ENCODE measurements around the gene ADGRF1.
"Not testable (repeated sequence)": the region's sequence is repeated elsewhere in the genome, so short reads cannot be mapped to it uniquely, and the experiment has no call there.

ADGRF1 gene

DNA sequence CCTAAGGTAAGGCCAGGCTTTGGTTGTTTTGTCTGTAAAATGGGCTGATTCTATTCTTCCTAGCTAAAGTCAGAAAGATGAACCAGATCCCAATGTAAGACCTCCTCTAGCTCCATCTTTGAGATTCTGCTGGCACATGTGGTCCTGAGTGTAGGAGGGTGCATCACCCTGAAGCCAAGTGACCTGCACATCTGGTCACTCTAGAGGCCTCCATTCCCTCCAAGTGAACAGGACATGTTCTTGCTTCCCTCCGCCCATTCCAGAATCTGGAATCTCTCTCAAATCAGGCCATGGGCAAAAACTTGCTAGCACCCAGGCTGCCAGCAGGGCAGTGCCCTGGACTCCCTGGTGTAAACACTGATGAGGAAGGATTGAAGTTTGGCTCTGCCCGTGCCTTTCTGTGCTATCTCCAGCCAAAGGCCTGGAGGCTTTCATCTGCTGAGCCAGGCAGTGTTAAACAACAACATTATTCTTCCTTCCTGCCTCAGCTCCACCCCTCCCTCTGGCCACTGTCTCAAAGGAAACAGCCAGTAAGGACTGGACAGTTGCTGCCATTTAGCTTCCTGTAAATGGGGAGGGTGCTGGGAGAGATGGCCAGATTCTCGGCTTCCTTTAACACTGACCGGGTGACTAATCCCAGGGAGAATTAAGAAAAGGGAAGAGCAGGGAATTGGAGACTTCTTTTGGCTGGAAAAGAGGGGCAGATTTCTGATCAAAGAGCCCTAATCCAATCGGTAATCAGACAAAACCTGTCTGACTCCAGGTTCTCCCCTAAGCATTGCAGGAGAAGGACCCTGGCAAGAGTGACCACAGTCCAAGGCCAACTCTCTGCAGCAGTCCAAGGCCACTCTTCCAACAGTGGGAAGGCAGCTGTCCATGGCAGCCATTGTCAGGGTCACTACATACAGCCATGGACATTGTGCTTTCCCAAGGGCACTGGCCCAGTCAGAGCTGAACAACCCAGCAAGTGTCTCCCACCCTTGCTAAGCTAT, 19.5 kb upstream of the ADGRF1 start:
- no peak for DNase-seq

DNA sequence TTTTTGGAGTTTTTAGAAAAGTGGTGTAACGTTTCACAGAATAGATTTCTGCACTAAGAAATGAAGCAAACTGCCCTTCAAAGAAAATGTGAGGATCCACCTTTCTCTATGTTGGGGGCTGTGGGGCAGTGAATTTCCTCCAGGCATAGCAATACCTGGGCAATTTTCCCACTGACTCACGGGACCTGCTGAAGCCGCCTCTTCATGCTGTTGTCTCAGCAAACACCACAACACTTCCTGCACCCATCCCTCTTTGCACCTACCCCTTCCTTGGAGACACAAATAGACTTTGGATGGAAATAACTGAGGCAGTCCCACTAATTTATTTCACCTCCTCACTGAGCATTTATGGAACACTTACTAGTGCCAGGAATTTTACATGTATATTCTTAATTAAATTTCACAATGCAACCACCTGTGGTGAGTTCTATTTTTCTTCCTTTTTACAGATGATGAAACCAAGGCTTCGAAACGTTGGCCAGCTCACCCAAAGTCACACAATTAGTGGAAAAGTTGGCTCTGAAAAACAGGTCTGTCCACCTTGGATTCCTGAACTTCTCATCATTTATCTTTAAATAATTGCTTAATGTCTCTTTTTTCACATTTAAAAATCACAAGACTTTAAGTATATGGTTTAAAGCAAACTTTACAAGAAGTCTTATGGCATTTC, 17.2 kb upstream of the ADGRF1 start:
- DNase-seq, result no peak

GRCh38 chr6:47057830-47058540, 15.9 kb upstream of the ADGRF1 start:
- no peak for DNase-seq

DNA sequence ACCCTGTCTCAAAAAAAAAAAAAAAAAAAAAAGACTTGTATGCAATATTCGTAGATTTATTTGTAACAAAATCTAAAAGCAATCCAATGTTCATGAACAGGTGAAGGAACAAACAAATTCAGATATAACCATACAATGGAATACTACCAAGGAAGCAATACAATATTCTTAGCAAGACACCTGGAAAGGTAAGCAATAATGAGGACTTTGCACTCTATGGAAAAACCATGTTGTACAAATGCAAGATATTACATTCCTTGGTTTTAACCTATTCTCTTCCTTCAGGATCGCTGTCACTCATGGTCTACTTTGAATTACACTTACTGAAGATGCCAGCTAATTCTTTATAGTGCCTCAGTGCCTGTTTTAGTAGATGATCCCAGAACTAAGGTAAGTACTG, 14.7 kb upstream of the ADGRF1 start:
- DNase-seq, result no peak

DNA sequence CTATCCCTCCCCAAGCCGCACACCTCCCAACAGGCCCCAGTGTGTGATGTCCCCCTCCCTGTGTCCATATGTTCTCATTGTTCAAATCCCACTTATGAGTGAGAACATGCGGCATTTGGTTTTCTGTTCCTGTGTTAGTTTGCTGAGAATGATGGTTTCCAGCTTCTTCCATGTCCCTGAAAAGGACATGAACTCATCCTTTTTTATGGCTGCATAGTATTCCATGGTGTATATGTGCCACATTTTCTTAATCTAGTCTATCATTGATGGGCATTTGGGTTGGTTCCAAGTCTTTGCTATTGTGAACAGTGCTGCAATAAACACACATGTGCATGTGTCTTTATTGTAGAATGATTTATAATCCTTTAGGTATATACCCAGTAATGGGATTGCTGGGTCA, 12.2 kb upstream of the ADGRF1 start:
- not testable (repeated sequence) for DNase-seq

GRCh38 chr6:47048638-47049037, 6.5 kb upstream of the ADGRF1 start:
- DNase-seq, result no peak

DNA sequence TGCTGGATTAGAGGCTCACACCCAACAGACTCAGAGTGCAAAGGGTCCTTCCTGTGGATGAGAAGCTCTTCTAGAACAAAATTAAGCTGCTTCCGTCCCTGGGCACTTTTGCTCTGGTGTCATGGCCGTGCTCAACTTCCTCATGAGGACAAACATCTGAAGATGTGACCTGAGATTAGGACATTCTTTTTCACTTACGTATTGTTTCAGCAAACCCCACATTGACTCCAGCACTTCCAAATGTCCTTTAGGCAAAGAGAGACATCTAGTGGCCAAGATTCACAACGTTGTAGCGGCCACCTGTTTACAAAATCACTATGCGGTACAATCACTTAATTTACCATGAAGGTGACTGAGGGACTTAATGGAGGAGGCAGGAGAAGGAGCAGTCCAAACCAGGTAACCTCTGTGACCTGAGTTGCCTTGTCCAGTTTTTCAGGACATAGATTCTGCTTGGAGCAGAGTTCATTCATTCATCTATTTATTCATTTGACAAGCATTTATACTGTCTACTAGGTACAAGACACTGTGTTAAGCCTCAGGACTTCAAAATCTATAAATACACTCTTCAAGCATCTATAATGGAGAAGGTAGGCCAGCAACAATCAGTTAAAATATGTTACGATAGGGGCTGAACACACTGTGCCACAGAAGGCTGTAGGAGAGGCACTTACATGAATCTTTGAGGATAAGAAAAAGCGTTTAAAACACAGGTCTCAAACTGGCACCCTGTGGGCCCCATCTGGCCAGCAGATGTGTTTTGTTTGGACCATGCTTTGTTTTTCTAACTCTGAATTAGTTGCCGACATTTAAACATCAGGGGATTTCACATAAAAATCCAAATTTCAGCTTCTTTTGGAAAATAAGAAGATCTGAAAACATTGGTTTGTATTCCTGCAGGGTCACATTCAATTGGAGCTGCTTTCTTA, 5.6 kb upstream of the ADGRF1 start:
- DNase-seq, result no peak

- DNase-seq, result no peak
Measured at GRCh38 chr6:47047097-47047478, 5.0 kb upstream of the ADGRF1 start.

DNA sequence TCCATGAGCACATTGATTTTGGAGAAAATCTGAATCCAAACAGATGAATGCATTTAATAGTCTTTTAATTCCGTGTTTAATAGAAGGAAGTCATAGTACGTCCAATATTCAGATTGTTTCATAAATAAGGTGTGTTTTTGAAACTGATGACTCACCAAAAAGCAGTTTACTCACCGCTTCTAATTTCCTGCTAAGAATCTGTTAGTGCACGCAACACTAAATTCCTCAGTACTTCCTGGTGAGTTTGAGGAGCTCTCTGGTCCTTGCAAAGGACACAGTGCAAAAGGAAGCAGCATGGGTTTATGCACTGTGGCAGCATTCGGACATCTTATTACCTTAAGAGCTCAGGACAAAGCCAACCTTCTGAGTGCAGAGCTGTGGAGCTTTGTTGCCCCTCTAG, 2.3 kb upstream of the ADGRF1 start:
- DNase-seq, result no peak

GRCh38 chr6:47043286-47043685, 1.2 kb upstream of the ADGRF1 start:
- DNase-seq, result no peak

DNA sequence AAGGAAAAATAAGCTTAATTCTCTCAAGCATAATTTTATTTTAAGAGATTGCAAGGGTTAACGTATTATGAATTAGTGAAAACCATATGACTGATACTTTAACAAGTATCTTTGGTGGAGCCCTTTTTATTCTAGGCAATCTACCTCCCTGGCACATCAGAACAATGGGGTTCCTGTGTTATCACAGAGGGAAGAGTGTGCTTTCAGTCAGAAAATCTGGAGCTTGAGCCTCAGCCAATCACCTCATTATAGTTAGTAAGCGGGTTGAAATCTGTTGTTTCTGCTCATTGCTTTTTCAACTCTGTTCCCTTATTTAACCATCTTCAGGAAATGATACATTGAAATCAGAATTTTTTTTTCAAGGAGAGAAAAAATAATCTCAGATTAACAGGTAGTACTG, 391 bp downstream of the ADGRF1 start:
- DNase-seq, result no peak

DNA sequence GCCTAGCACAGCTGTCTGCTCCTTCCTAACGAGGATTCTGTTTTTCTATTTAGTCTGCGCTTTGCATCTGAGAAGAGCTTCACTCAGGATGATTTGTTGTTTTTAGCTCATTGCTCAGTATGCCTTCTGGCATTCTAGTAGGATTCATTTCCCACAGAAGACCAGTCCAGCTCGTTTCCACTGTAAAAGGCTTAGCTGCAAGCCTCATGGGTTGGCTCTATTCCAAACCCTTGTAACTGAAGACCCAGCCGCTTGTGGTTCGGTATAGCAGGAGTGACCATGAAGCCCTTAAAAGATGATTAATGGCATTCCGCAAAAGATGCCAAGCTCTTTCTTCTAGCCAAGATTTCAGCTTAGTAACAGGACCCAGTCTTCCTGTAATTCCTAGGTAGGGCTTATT, 7.2 kb downstream of the ADGRF1 start:
- DNase-seq, result no peak

GRCh38 chr6:47034421-47034820, 7.7 kb downstream of the ADGRF1 start:
- no peak for DNase-seq

DNA sequence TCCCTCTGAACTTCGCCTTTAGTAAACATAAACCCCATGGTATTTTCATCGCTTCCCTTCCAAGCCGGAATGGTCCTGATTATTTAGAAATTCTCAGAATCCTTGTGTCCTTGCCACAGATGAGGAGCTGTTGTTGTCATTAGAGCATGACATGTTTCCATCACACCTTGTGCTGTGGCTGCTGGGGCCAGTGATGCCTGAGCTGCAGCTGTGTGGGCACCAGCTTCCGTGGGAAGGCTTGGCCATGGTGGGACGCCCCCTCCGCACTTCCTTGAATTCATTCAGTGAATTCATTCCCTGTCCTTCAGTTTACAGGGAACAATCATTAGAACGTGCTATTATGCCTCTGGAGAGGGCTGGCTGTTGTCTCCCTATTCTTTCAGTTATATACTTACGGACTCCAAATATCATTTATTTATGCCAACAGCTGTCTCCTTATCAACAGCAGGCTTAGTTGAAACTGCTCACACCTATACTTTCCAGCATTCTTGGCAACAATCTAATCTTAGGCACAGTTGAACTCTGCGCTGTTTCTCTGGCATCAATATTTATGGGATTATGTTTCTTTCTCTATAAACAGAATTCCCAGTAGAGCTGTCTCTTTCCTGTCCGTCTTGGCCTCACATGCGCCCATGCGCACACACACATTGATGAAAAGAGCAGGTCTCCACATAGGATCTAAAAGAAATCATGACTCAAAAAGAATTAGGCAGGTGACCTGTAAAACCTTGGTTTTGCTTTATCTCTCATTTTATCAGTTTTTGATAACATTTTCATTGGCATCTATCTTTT, 9.0 kb downstream of the ADGRF1 start:
- no peak for DNase-seq

DNA sequence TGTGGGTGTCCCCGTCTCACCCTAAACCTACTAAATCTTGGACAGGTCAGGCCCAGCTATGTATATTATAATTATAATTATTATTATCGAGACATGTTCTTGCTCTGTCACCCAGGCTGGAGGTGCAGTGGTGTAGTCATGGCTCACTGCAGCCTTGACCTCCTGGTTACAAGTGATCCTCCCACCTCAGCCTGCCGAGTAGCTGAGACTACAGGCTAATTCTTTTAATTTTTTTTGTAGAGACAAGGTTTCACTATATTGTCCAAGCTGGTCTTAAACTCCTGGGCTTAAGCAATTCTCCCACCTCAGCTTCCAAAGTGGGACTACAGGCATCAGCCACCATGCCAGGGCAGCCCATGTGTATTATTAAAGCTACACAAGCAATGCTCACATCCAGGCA, 10.5 kb downstream of the ADGRF1 start:
- DNase-seq, result no peak

- DNase-seq, result no peak
Measured at GRCh38 chr6:47029865-47030561, 12.1 kb downstream of the ADGRF1 start.

GRCh38 chr6:47028835-47029360, 13.2 kb downstream of the ADGRF1 start:
- DNase-seq, result no peak

DNA sequence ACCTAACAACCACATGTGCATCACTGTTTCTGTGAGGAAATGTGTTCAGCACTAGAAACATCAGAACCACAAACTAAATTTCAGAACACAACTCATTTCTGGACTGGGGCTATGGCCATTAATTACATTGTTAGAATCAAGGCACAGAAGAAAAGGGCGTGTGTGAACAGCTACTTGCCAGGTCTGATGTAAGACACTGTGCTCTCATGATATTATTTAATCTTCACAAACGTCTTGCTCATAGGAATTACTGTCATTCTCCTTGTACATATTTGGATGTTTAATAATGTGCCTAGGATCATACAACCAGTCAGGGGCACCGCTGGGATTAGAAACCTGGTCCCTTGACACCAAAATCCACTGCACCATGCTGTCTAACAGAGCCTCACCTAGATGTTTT, 14.8 kb downstream of the ADGRF1 start:
- DNase-seq, result no peak

- DNase-seq, result no peak
Measured at GRCh38 chr6:47026679-47027078, 15.5 kb downstream of the ADGRF1 start.

DNA sequence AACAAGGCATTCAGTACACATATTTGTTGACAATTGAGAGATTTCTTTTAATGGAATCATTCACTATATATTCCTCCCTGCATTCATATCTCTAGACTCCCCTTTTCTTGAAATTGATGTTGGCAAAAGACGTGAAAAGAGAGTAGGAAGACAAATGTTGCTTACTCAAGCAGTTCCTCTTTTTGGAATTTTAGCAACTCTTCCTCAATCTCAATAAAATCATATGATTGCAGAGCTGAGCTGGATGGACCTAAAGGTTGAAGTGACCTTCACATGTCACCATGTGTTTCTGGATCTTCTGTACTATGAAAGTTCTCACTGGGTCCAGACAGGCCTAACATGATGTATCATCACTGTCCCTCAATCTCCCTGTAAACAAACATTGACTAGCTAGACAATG, 18.6 kb downstream of the ADGRF1 start:
- no peak for DNase-seq

GRCh38 chr6:47022191-47022590, 19.9 kb downstream of the ADGRF1 start:
- DNase-seq, result no peak
